Neural cell (in vitro differentiated cells): ENCODE data around the gene FNDC3B. TPM values are rescaled to one million over a fixed set of nuclear protein-coding genes. Genes with fewer than 3 reads are reported as not detected.

Source experiments
- H2AFZ ChIP-seq: fragments of 200-600, 300-800 bp; sonication (generic), shearing (Covaris generic); 2 replicates; pipeline ENCODE4 v1.6.0; 2014; ENCODE audit warnings: low read depth, mild to moderate bottlenecking, antibody characterized with exemption, low read length, moderate library complexity
- H3F3A ChIP-seq: fragments of 200-600 bp; shearing (Covaris generic); 2 replicates; pipeline ENCODE4 v1.6.1; 2016; ENCODE audit warnings: mild to moderate bottlenecking, moderate library complexity, mixed read lengths, antibody characterized with exemption, low read length; ENCODE audit not compliant: insufficient read depth, poor library complexity, severe bottlenecking
- H3K27ac ChIP-seq: fragments of 200-600, 300-800 bp; sonication (generic), shearing (Covaris generic); 2 replicates; pipeline ENCODE4 v1.5.1; 2014; ENCODE audit warnings: mild to moderate bottlenecking, low read length, moderate library complexity
- H3K27me3 ChIP-seq: fragments of 300-800, 200-600 bp; sonication (generic), shearing (Covaris generic); 2 replicates; pipeline ENCODE4 v1.6.0; 2014; ENCODE audit warnings: mild to moderate bottlenecking, low read depth, low read length, moderate library complexity; ENCODE audit not compliant: insufficient read depth
- H3K36me3 ChIP-seq: fragments of 300-800, 200-600 bp; sonication (generic), shearing (Covaris generic); 2 replicates; pipeline ENCODE4 v1.5.1; 2014; ENCODE audit warnings: mild to moderate bottlenecking, antibody characterized with exemption, low read length, moderate library complexity; ENCODE audit not compliant: insufficient read depth
- H3K4me2 ChIP-seq: fragments of 300-800, 200-600 bp; sonication (generic), shearing (Covaris generic); 2 replicates; pipeline ENCODE4 v1.6.0; 2014; ENCODE audit warnings: mild to moderate bottlenecking, low read length
- H3K4me3 ChIP-seq: fragments of 300-800, 200-600 bp; sonication (generic), shearing (Covaris generic); 2 replicates; pipeline ENCODE4 v1.5.1; 2014; ENCODE audit warnings: mild to moderate bottlenecking, low read length, moderate library complexity
- H3K79me2 ChIP-seq: fragments of 200-600 bp; shearing (Covaris generic); replicated peaks from 2 replicates; pipeline ENCODE4 v1.6.0; 2014; ENCODE audit warnings: mild to moderate bottlenecking, low read length, moderate library complexity; ENCODE audit not compliant: insufficient read depth
- H3K9ac ChIP-seq: fragments of 300-800, 200-600 bp; sonication (generic), shearing (Covaris generic); 2 replicates; pipeline ENCODE4 v1.6.1; 2016; ENCODE audit warnings: mild to moderate bottlenecking, low read length, mixed read lengths
- H3K9me2 ChIP-seq: fragments of 200-600 bp; shearing (Covaris generic); 2 replicates; pipeline ENCODE4 v1.6.1; 2016; ENCODE audit warnings: mild to moderate bottlenecking, low read length, mixed read lengths; ENCODE audit not compliant: insufficient read depth
- H3K9me3 ChIP-seq: fragments of 200-600, 300-800 bp; sonication (generic), shearing (Covaris generic); 2 replicates; pipeline ENCODE4 v1.6.1; 2016; ENCODE audit warnings: mild to moderate bottlenecking, mixed run types, low read length, moderate library complexity, mixed read lengths
- H4K20me1 ChIP-seq: fragments of 200-600 bp; shearing (Covaris generic); 2 replicates; pipeline ENCODE4 v1.6.1; 2016; ENCODE audit warnings: mild to moderate bottlenecking, mixed run types; ENCODE audit not compliant: insufficient read depth
- CTCF ChIP-seq: fragments of 450-650 bp; IDR thresholded peaks from 2 replicates; pipeline ENCODE4 v1.5.1; 2014; ENCODE audit warnings: antibody characterized with exemption, mild to moderate bottlenecking, moderate library complexity; ENCODE audit not compliant: poor library complexity, severe bottlenecking
- EP300 ChIP-seq: fragments of 450-650 bp; conservative IDR thresholded peaks from 2 replicates; pipeline ENCODE4 v1.6.1; 2014; ENCODE audit warnings: antibody characterized with exemption, mild to moderate bottlenecking, moderate library complexity; ENCODE audit not compliant: poor library complexity, severe bottlenecking
- EZH2 ChIP-seq: fragments of 200-600, 300-800 bp; shearing (Covaris generic), sonication (generic); IDR thresholded peaks from 2 replicates; pipeline ENCODE4 v1.6.1; 2014; ENCODE audit warnings: antibody characterized with exemption, low read length, borderline replicate concordance, mild to moderate bottlenecking; ENCODE audit not compliant: insufficient read depth, poor library complexity, severe bottlenecking
- MXI1 ChIP-seq: fragments of 450-650 bp; conservative IDR thresholded peaks from 2 replicates; pipeline ENCODE4 v1.6.1; 2014; ENCODE audit warnings: antibody characterized with exemption, mild to moderate bottlenecking; ENCODE audit not compliant: poor library complexity, severe bottlenecking
- POLR2AphosphoS5 ChIP-seq: IDR thresholded peaks from 2 replicates; pipeline ENCODE4 v1.6.1; 2012
- RAD21 ChIP-seq: fragments of 450-650 bp; conservative IDR thresholded peaks from 2 replicates; pipeline ENCODE4 v1.6.1; 2014; ENCODE audit warnings: antibody characterized with exemption, mild to moderate bottlenecking, moderate library complexity
- SMC3 ChIP-seq: fragments of 450-650 bp; conservative IDR thresholded peaks from 2 replicates; pipeline ENCODE4 v1.6.1; 2014; ENCODE audit warnings: antibody characterized with exemption, mild to moderate bottlenecking, moderate library complexity; ENCODE audit not compliant: poor library complexity
- TAF1 ChIP-seq: IDR thresholded peaks from 2 replicates; pipeline ENCODE4 v1.6.1; 2012; ENCODE audit warnings: low read depth
- polyA plus RNA-seq: library from polyadenylated mRNA; depleted of rRNA; stranded (reverse); fragments of >200 nt; gene quantifications from 2 replicates; pipeline ENCODE4 v1.2.3, GENCODE V29; 2014
- TF ChIP-seq, protein P1 (sequence below): IDR thresholded peaks from 2 replicates; pipeline ENCODE4 v1.6.1; 2012; ENCODE audit warnings: borderline replicate concordance

The FNDC3B gene
- polyA plus RNA-seq, 1 donor from 2014 or later: 4.9 TPM

- Histone ChIP-seq H3K79me2 (peaks cover 6% of the 10 kb centered on the region), H3K9me3 (no peaks in the 10 kb centered on the region), H3K36me3 (no peaks in the 10 kb centered on the region), H3K27ac (no peak overlapping the region), H3K4me3 (no peak overlapping the region), H3K9ac (no peak overlapping the region), H3F3A (no peaks in the 10 kb centered on the region), H3K9me2 (no peaks in the 10 kb centered on the region), H3K4me2 (no peak overlapping the region), H2AFZ (no peak overlapping the region), H3K27me3 (no peaks in the 10 kb centered on the region), H4K20me1 (no peaks in the 10 kb centered on the region)
- TF ChIP-seq EZH2 (no peak), MXI1 (no peak), SMC3 (no peak), TAF1 (no peak), CTCF (no peak), RAD21 (no peak), POLR2AphosphoS5 (no peak), EP300 (no peak)
- TF ChIP-seq, protein P1, sequence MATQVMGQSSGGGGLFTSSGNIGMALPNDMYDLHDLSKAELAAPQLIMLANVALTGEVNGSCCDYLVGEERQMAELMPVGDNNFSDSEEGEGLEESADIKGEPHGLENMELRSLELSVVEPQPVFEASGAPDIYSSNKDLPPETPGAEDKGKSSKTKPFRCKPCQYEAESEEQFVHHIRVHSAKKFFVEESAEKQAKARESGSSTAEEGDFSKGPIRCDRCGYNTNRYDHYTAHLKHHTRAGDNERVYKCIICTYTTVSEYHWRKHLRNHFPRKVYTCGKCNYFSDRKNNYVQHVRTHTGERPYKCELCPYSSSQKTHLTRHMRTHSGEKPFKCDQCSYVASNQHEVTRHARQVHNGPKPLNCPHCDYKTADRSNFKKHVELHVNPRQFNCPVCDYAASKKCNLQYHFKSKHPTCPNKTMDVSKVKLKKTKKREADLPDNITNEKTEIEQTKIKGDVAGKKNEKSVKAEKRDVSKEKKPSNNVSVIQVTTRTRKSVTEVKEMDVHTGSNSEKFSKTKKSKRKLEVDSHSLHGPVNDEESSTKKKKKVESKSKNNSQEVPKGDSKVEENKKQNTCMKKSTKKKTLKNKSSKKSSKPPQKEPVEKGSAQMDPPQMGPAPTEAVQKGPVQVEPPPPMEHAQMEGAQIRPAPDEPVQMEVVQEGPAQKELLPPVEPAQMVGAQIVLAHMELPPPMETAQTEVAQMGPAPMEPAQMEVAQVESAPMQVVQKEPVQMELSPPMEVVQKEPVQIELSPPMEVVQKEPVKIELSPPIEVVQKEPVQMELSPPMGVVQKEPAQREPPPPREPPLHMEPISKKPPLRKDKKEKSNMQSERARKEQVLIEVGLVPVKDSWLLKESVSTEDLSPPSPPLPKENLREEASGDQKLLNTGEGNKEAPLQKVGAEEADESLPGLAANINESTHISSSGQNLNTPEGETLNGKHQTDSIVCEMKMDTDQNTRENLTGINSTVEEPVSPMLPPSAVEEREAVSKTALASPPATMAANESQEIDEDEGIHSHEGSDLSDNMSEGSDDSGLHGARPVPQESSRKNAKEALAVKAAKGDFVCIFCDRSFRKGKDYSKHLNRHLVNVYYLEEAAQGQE: no peak
These were observed 105.8 kb downstream of the FNDC3B start for GRCh38 chr3:172145031-172145686.

DNA sequence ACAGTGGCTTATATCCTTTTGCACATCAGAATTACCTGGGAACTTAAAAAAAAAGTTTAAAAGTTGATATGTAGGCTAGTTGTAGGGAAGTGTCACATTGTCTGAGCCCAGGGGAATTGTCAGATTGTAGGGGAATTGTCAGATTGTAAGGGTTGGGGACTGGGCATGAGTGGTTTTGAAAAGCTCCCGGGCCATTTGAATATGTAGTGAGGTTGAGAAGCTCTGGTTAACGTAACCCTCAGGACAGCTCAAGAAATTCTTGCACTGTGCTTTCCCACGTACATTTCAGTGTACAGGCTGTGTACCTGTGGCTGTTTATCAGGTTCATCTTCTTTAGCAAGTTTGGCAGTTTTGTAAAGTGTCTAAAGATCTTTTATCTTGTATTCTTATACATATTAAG is 107.0 kb downstream of the FNDC3B start:
- H3K27ac ChIP-seq: no peak overlapping the region
- H3K9me3 ChIP-seq: no peaks in the 10 kb centered on the region
- H2AFZ ChIP-seq: no peak overlapping the region
- H3K27me3 ChIP-seq: no peaks in the 10 kb centered on the region
- no peak overlapping the region for H3K4me3 ChIP-seq
- H4K20me1 ChIP-seq: no peaks in the 10 kb centered on the region
- peaks cover 12% of the 10 kb centered on the region for H3K79me2 ChIP-seq
- no peak overlapping the region for H3K9ac ChIP-seq
- TF ChIP-seq MXI1: no peak
- TF ChIP-seq SMC3: no peak
- TF ChIP-seq POLR2AphosphoS5: no peak
- no peak for TF ChIP-seq TAF1
- TF ChIP-seq RAD21: no peak
- TF ChIP-seq EZH2: no peak
- TF ChIP-seq, protein P1: no peak
- TF ChIP-seq EP300: no peak
- TF ChIP-seq CTCF: no peak
- no peaks in the 10 kb centered on the region for H3K36me3 ChIP-seq
- H3K9me2 ChIP-seq: no peaks in the 10 kb centered on the region
- no peak overlapping the region for H3K4me2 ChIP-seq
- H3F3A ChIP-seq: no peaks in the 10 kb centered on the region
